ENCODE measurements around the gene PTPRM. TPM values are rescaled to one million over a fixed set of nuclear protein-coding genes. Genes with fewer than 3 reads are reported as not detected.

The PTPRM gene
- total RNA-seq, 1 experiment from 2014 or later: 11.1 TPM

- ATAC-seq (no peak), DNase-seq (ENCODE audit: low spot score) (no peak)
- TF ChIP-seq CTCF (IDR thresholded peaks at IDR 0.05): no peak
- TF ChIP-seq ETV6 (CRISPR knock-in tag; IDR thresholded peaks at IDR 0.05): no peak
- no peak for TF ChIP-seq ZNF396 (CRISPR knock-in tag; IDR thresholded peaks at IDR 0.05; ENCODE audit: borderline replicate concordance)
- no peak for TF ChIP-seq ATF2 (CRISPR knock-in tag; IDR thresholded peaks at IDR 0.05; ENCODE audit: borderline replicate concordance, low read depth)
- no peak for TF ChIP-seq E2F4 (CRISPR knock-in tag; IDR thresholded peaks at IDR 0.05; ENCODE audit: borderline replicate concordance, low read depth)
- no peak for TF ChIP-seq STAT6 (CRISPR knock-in tag; conservative IDR thresholded peaks at IDR 0.05; ENCODE audit: low read depth)
- TF ChIP-seq MXD4 (CRISPR knock-in tag; IDR thresholded peaks at IDR 0.05; ENCODE audit: borderline replicate concordance): no peak
- TF ChIP-seq NFATC4 (CRISPR knock-in tag; IDR thresholded peaks at IDR 0.05): no peak
- TF ChIP-seq NR3C1 (CRISPR knock-in tag; conservative IDR thresholded peaks at IDR 0.05; ENCODE audit: low read depth): no peak
- no peak for TF ChIP-seq ERG (CRISPR knock-in tag; IDR thresholded peaks at IDR 0.05)
- TF ChIP-seq PRRX2 (CRISPR knock-in tag; IDR thresholded peaks at IDR 0.05): no peak
- TF ChIP-seq IRF2 (CRISPR knock-in tag; IDR thresholded peaks at IDR 0.05; ENCODE audit: borderline replicate concordance, low read depth): no peak
- TF ChIP-seq TCF7 (CRISPR knock-in tag; IDR thresholded peaks at IDR 0.05; ENCODE audit: low read depth): no peak
- no peak for TF ChIP-seq NR1H2 (CRISPR knock-in tag; IDR thresholded peaks at IDR 0.05)
- TF ChIP-seq CREM (CRISPR knock-in tag; IDR thresholded peaks at IDR 0.05): no peak
- no peak for TF ChIP-seq TP53 (CRISPR knock-in tag; IDR thresholded peaks at IDR 0.05)
- TF ChIP-seq E2F1 (CRISPR knock-in tag; IDR thresholded peaks at IDR 0.05): no peak
- no peak overlapping the region for H3K27ac Mint-ChIP-seq
- POLR2A ChIA-PET: no interaction called here
- H3K36me3 Mint-ChIP-seq: no peaks in the 10 kb centered on the region
- CTCF ChIA-PET: no interaction called here
- H3K9me3 Mint-ChIP-seq: no peaks in the 10 kb centered on the region
- peaks cover 8% of the 10 kb centered on the region; the same call in 1 of the 2 replicates for H3K4me1 Mint-ChIP-seq
- no peaks in the 10 kb centered on the region for H3K27me3 Mint-ChIP-seq (ENCODE audit: low read depth)
- no peak overlapping the region for H3K4me3 Mint-ChIP-seq
These were observed 325.4 kb downstream of the PTPRM start for GRCh38 chr18:7892556-7892955.

- no peak for DNase-seq (ENCODE audit: low spot score)
- H3K9me3 Mint-ChIP-seq: no peaks in the 10 kb centered on the region
- peaks cover 18% of the 10 kb centered on the region for H3K4me1 Mint-ChIP-seq
- H3K4me3 Mint-ChIP-seq: no peak overlapping the region
- no peaks in the 10 kb centered on the region for H3K36me3 Mint-ChIP-seq
- no peak overlapping the region for H3K27ac Mint-ChIP-seq
- ChIA-PET POLR2A (no interaction called here), CTCF (no interaction called here)
- H3K27me3 Mint-ChIP-seq (ENCODE audit: low read depth): no peaks in the 10 kb centered on the region
- no peak for ATAC-seq
- TF ChIP-seq NFE2L1 (CRISPR knock-in tag; IDR thresholded peaks at IDR 0.05): no peak
- no peak for TF ChIP-seq ZNF532 (CRISPR knock-in tag; IDR thresholded peaks at IDR 0.05; ENCODE audit: borderline replicate concordance)
- no peak for TF ChIP-seq ATF6 (CRISPR knock-in tag; IDR thresholded peaks at IDR 0.05)
These were observed 327.5 kb downstream of the PTPRM start for GRCh38 chr18:7894592-7894991.
